GM03348 (cell line): ENCODE results near the gene TTR.

Experiments used
- DNase-seq: peaks from one replicate; pipeline ENCODE4 v3.0.0; 2012; ENCODE audit warnings: low spot score

TTR gene

GRCh38 chr18:31617031-31617717 is 25.5 kb downstream of the TTR start:
- DNase-seq = no peak

- no peak for DNase-seq
These were observed 27.1 kb downstream of the TTR start for GRCh38 chr18:31618801-31619200.

GRCh38 chr18:31619291-31619690 is 27.6 kb downstream of the TTR start:
- DNase-seq = no peak

GRCh38 chr18:31624892-31625640 is 33.4 kb downstream of the TTR start:
- DNase-seq = no peak

- DNase-seq = no peak
These were observed 34.7 kb downstream of the TTR start for GRCh38 chr18:31626409-31626808.

GRCh38 chr18:31630549-31630948 is 38.9 kb downstream of the TTR start:
- DNase-seq = no peak

- no peak for DNase-seq
These were observed 39.8 kb downstream of the TTR start for GRCh38 chr18:31631526-31631925.

- DNase-seq = no peak
These were observed 40.7 kb downstream of the TTR start for GRCh38 chr18:31632356-31632755.

- no peak for DNase-seq
These were observed 42.0 kb downstream of the TTR start for GRCh38 chr18:31633392-31634330.

GRCh38 chr18:31634331-31634713 is 42.6 kb downstream of the TTR start:
- no peak for DNase-seq

GRCh38 chr18:31636387-31636786 is 44.7 kb downstream of the TTR start:
- no peak for DNase-seq

GRCh38 chr18:31637445-31637844 is 45.8 kb downstream of the TTR start:
- no peak for DNase-seq

GRCh38 chr18:31643003-31643402 is 51.3 kb downstream of the TTR start:
- DNase-seq = peak; percentile 40

- no peak for DNase-seq
These were observed 53.7 kb downstream of the TTR start for GRCh38 chr18:31645411-31645810.

- DNase-seq = no peak
These were observed 54.9 kb downstream of the TTR start for GRCh38 chr18:31646332-31647126.

- no peak for DNase-seq
These were observed 55.6 kb downstream of the TTR start for GRCh38 chr18:31647127-31647753.
